GM21423 (cell line): ENCODE data around the gene ARID4A.
A peak's percentile ranks its signal among the peaks of the same experiment; 100 is the strongest.
"Not testable (repeated sequence)": the region's sequence is repeated elsewhere in the genome, so short reads cannot be mapped to it uniquely, and the experiment has no call there.

Experiments used
- ATAC-seq: cut with Tn5 transposase; IDR thresholded peaks from one replicate; pipeline ENCODE4 v1.9.1; 2021; ENCODE audit warnings: mild to moderate bottlenecking, moderate library complexity; ENCODE audit not compliant: unreplicated experiment

Gene ARID4A

GRCh38 chr14:58288106-58288792, 10.1 kb upstream of the ARID4A start:
- no peak for ATAC-seq

- ATAC-seq = no peak
Measured at GRCh38 chr14:58291646-58292045, 6.7 kb upstream of the ARID4A start.

- ATAC-seq = no peak
Measured at GRCh38 chr14:58292187-58292586, 6.2 kb upstream of the ARID4A start.

GRCh38 chr14:58294201-58294600, 4.2 kb upstream of the ARID4A start:
- ATAC-seq = no peak

GRCh38 chr14:58296726-58297125, 1.6 kb upstream of the ARID4A start:
- ATAC-seq = no peak

GRCh38 chr14:58297412-58297761, 968 bp upstream of the ARID4A start:
- ATAC-seq = peak; percentile 1

- peak; percentile 80 for ATAC-seq
Measured at GRCh38 chr14:58297762-58298476, 436 bp upstream of the ARID4A start.

GRCh38 chr14:58299401-58300330, 1.3 kb downstream of the ARID4A start:
- peak; percentile 4 for ATAC-seq

- no peak for ATAC-seq
Measured at GRCh38 chr14:58301416-58301815, 3.1 kb downstream of the ARID4A start.

GRCh38 chr14:58305730-58306129, 7.4 kb downstream of the ARID4A start:
- no peak for ATAC-seq

- ATAC-seq = no peak
Measured at GRCh38 chr14:58307597-58308316, 9.4 kb downstream of the ARID4A start.

GRCh38 chr14:58309086-58309485, 10.7 kb downstream of the ARID4A start:
- no peak for ATAC-seq

GRCh38 chr14:58313699-58314098, 15.3 kb downstream of the ARID4A start:
- ATAC-seq = no peak

- ATAC-seq = no peak
Measured at GRCh38 chr14:58315606-58316005, 17.3 kb downstream of the ARID4A start.

- ATAC-seq = no peak
Measured at GRCh38 chr14:58327019-58327418, 28.7 kb downstream of the ARID4A start.

GRCh38 chr14:58331111-58331510, 32.8 kb downstream of the ARID4A start:
- ATAC-seq = peak; percentile 94

- no peak for ATAC-seq
Measured at GRCh38 chr14:58332561-58332960, 34.2 kb downstream of the ARID4A start.

- not testable (repeated sequence) for ATAC-seq
Measured at GRCh38 chr14:58339666-58340065, 41.3 kb downstream of the ARID4A start.

- ATAC-seq = no peak
Measured at GRCh38 chr14:58341152-58341748, 42.9 kb downstream of the ARID4A start.

GRCh38 chr14:58343535-58343934, 45.2 kb downstream of the ARID4A start:
- ATAC-seq = not testable (repeated sequence)
